ENCODE results near the gene LRFN2.

Gene LRFN2

DNA sequence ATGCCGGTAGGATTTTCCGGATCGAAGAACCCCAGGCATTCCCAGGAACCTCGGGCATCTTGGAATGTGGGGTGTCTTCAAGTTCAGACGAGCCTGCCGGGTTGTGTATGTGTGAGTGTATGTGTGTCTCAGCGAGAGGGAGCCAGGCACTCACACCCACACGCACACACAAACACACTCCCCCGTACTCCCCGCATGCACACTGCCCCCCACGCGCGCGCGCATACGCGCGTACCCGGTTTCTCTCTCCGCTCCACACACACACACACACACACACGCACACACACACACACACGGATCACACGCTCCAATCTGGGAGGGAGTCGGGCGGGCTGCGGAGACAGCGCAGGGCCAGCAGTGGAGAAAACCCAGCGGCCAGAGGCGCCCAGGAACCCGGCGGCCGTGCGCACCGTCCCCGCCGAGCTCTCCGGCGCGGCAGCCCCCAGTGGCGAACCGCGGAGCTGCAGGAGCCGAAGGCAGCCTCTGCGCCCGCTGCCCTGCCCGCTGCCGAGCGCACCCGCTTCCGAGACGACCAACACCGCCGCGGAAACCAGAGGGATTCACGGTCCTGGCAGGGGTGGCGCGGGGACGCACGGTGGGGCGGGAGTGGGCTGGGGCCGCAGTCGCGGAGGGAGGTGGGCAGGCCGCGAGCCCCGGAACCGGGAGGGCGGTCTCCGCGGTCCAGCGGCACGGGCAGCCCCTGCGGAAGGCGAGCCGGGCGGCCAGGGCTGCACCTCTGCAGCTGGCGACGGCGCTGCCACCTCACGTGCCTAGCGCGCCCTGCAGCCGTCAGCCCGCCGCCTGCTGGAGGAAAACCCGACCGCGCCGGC, at the start of gene LRFN2:
Gene LRFN2, minus strand, starts transcription at position 125 of the 830 bp plus-strand sequence.
- peak in 1 of 2 donors; percentile 32 for DNase-seq (ENCODE audit: extremely low read depth in 1 of 2, low read depth in 1 of 2)

DNA sequence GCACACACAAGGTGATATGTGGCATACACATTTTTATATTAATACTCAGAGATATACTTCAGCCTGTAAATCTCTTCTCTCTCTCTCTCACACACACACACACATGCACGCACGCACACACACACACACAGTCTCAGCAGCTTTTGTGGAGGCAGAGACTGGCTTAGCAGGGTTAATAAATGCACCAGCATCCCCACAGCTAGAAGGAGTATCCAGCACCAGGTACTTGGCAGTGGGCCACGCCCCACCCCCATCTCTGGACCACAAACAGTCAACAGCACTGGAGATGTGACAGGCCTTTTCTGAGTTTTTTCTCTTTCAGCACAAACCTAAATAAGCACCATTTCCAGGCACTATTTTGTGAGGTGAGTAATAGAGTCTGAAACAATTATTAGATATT, 47.3 kb upstream of the LRFN2 start:
- no peak for DNase-seq (ENCODE audit: extremely low read depth in 1 of 2, low read depth in 1 of 2)

- DNase-seq (ENCODE audit: extremely low read depth in 1 of 2, low read depth in 1 of 2), result no peak
Measured at GRCh38 chr6:40631744-40632143, 44.6 kb upstream of the LRFN2 start.

DNA sequence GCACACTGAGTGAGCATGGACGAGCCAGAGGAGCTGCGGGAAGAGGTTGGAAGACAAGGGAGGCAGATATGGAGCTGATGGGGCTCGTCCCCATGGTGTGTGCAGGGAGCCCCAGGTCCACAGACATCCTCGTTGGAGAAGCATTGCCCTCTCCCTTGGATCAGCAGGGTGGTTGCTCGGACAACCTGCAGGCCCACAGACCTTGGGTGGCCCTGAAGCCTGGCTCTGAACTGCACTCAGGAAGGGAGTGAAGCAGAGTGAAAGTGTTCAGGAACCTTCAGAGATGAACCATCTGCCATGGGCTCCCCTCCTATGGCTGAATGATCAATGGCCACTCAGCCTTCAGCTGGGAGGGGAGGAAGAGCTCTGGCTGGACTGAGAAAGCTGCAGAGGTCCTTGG, 43.3 kb upstream of the LRFN2 start:
- no peak for DNase-seq (ENCODE audit: extremely low read depth in 1 of 2, low read depth in 1 of 2)

GRCh38 chr6:40630051-40630450, 42.9 kb upstream of the LRFN2 start:
- no peak for DNase-seq (ENCODE audit: extremely low read depth in 1 of 2, low read depth in 1 of 2)

GRCh38 chr6:40629463-40629862, 42.3 kb upstream of the LRFN2 start:
- no peak for DNase-seq (ENCODE audit: extremely low read depth in 1 of 2, low read depth in 1 of 2)

DNA sequence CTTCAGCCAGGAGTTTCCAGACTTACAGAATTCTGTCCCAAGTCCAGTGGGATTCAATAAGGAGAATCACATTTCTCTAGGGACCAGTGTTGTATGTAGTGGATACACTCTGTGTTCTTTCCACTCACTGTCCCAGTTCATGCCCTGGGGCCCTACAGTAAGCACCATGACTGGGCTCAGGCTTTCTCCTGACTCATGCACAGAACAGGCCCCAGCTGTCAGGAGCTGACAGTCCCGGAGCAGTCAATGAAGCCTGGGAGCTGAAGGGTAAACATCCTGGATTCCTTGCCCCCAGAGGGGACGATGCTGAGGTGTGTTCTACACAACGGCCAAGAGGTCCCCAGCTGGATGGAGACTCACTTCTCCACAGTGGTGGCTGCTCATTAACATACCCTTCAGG, 40.2 kb upstream of the LRFN2 start:
- DNase-seq (ENCODE audit: extremely low read depth in 1 of 2, low read depth in 1 of 2), result no peak

DNA sequence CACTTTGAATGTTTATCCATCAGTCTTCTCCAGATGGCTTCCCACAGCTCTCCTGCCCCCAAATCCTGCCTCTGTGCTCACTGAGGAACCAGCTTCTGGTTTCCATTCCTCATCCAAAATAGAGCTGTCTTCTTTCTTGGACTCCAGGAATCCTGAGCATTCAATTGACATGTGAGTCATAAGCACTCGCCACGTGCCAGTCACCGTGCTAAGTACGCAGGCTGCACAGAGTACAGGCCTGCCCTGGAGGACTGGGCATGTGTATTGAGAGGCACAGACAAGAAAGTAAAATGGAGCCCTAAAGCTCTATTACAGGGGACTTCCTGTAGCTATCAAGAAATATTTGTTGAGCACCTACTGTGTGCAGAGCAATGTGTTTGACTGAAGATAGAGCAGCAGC, 39.7 kb upstream of the LRFN2 start:
- DNase-seq (ENCODE audit: extremely low read depth in 1 of 2, low read depth in 1 of 2), result no peak

DNA sequence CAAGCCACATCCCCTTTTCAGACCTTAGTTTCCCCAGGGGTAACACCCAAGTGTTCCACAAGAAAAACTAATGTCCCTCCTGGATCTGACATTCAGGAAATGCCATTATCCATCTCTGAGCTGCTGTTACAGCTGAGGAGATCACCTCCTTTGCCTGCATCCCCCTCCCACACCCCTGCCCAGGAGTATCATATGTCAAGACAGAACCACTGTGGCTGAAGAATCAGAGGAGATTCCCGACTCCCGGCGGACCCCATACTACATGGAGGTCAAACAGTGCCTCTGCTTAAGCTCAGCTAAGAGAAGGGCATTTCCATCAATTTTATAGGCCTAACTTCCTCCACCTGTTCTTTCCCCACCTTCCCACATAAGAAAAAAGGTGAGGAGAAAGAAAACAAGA, 36.8 kb upstream of the LRFN2 start:
- DNase-seq (ENCODE audit: extremely low read depth in 1 of 2, low read depth in 1 of 2), result no peak

- DNase-seq (ENCODE audit: extremely low read depth in 1 of 2, low read depth in 1 of 2), result no peak
Measured at GRCh38 chr6:40623178-40623577, 36.0 kb upstream of the LRFN2 start.

DNA sequence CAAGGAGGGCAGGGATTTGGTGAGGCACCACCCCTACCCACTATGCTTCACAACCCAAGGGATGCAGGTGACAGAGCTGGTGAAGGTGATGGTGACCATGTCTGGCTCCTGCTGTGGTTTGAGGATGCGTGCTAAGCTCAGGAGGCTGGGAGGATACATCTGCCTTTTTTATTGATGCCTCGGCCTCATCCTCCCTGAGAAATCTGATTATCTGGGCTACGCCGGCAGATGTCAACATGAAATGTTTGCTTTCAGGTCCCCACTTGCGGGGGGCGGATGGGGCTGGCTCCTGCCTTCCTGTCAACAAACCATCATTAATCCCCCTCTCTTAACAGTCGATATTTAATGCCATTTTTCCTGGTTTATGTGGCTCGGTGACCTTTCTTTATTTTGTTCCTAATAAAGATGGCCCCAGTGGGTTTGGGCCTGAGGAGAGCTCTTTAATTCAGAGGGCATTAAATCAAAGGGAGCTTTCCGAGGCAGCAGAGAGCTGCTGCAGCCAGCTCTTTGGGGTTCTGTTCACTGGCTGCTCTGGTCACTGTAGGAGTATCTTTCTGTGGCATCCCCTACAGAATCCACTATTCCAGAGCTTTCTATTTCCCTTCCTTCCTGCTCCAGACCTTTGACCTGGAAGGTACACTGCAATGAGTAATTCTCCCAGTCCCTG, 33.5 kb upstream of the LRFN2 start:
- no peak for DNase-seq (ENCODE audit: extremely low read depth in 1 of 2, low read depth in 1 of 2)

GRCh38 chr6:40614671-40615070, 27.5 kb upstream of the LRFN2 start:
- no peak for DNase-seq (ENCODE audit: extremely low read depth in 1 of 2, low read depth in 1 of 2)

DNA sequence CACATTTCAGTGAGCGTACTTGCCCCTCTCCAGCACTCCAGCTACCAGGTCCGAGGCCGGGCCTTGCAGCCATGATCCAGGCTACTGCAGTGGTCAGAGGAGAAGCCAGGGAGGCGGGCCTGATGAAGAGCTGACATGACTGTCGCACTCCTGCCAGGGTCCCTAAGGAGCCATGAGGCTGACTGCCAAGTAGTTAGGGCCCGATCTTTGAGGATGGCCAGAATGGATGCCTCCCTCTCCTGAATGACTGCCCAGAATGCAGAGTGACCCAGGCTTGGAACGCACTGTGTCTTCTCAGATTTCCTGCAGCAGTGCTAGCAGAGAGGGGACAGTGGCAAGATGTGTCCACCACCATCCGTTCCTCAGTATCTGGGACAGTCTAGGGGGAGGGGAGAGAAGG, 24.7 kb upstream of the LRFN2 start:
- DNase-seq (ENCODE audit: extremely low read depth in 1 of 2, low read depth in 1 of 2), result no peak

DNA sequence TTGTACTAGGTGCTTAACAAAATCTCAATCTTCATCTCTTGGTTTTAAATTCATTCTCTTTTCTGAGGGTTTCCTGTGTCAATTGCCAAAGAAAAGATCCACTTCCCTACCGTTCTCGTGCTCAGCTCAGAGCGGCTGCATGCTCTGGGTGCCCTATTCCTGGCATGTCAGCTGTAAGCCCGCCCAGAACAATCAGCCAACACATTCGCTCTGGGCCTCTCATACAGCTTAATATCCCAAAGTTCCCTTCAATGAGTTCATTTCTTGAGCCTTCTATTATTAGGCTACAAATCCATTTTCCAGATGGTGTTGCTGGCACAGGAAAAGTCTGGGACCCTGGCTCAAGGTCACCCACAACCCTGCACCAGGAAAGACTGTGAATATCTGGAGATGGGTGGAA, 24.3 kb upstream of the LRFN2 start:
- DNase-seq (ENCODE audit: extremely low read depth in 1 of 2, low read depth in 1 of 2), result no peak

- DNase-seq (ENCODE audit: extremely low read depth in 1 of 2, low read depth in 1 of 2), result no peak
Measured at GRCh38 chr6:40610229-40610628, 23.1 kb upstream of the LRFN2 start.

GRCh38 chr6:40606981-40607380, 19.8 kb upstream of the LRFN2 start:
- no peak for DNase-seq (ENCODE audit: extremely low read depth in 1 of 2, low read depth in 1 of 2)

- DNase-seq (ENCODE audit: extremely low read depth in 1 of 2, low read depth in 1 of 2), result no peak
Measured at GRCh38 chr6:40606526-40606925, 19.4 kb upstream of the LRFN2 start.

GRCh38 chr6:40604082-40604481, 16.9 kb upstream of the LRFN2 start:
- no peak for DNase-seq (ENCODE audit: extremely low read depth in 1 of 2, low read depth in 1 of 2)

DNA sequence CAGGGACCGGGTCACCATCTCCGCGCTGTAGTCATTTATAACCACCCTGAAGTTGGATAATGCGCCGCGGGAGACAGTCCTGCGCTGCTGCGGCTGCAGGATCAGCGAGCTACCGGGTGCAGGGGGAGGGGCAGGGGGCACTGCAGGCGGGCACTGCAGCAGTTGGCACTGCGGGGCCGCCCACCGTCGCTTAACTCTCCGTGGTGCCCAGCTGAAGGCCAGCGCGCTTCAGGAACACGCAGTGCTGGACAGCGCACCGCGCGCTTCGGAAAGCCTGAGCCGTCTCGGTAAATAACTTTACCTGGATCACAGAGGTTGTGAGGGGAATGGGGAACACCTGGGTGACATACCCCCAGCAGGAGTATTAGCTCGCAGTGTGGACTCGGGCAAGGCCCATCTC, 12.4 kb upstream of the LRFN2 start:
- DNase-seq (ENCODE audit: extremely low read depth in 1 of 2, low read depth in 1 of 2), result no peak

- no peak for DNase-seq (ENCODE audit: extremely low read depth in 1 of 2, low read depth in 1 of 2)
Measured at GRCh38 chr6:40598516-40598915, 11.4 kb upstream of the LRFN2 start.

- DNase-seq (ENCODE audit: extremely low read depth in 1 of 2, low read depth in 1 of 2), result no peak
Measured at GRCh38 chr6:40597301-40597700, 10.1 kb upstream of the LRFN2 start.

DNA sequence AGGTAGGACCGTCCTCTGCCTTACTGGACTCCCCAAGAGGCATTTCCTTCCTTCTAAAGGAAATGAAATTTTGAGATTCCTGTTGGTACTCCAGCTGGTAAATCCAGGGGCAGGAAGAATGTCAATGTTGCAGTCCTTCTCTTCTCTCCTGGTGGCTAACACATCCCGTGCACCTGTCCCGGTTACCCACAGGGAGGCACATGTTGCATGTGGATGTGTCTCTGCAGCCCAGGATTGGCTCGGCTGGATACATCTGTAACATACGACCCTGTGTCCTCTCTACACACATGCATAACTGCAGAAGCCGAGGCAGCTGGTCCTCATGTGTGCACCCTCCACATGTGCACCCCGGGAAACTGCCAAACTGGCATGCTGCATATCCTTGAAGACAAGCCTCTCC, 1.3 kb upstream of the LRFN2 start:
- DNase-seq (ENCODE audit: extremely low read depth in 1 of 2, low read depth in 1 of 2), result no peak

DNA sequence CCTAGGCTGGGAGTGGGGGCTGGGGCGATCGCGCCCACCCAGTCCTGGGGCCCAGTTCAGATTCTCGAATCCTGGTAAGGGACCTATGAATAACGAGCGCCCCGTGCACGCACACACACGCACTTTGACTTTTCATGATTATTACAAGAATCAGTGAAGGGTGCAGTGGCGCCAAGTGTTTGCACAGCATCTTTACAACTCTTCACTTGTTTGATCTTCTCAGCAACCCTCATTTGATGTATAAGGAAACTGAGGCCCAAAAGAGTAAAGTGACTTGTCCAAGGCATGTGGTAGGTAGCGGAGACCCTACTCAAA, 863 bp upstream of the LRFN2 start:
- no peak for DNase-seq (ENCODE audit: extremely low read depth in 1 of 2, low read depth in 1 of 2)
